ENCODE results near the gene SRGN. TPM values are rescaled to one million over a fixed set of nuclear protein-coding genes. Genes with fewer than 3 reads are reported as not detected.

The SRGN gene
- total RNA-seq, 4 donors from 2014 or later: 90.0 to 313 (median 105) TPM

DNA sequence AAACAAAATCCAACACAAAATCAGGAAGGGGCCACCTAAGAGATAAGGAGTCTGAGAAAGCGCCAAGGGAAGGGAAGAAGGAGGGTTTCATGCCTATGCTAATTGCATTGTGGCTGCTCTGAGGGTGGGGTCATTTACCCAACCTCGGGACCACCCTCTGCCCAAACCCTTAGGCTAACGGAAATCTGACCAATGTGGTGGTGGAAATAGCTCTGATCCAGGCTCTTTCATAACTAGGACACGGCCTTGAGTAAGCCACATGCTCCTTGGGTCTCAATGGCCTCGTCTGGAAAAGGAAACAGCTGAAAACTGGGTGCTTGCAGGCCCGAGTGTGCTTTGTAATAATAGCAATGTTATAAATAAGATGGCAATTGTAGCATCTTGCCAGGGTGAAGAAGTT is 14.9 kb upstream of the SRGN start:
- H3K4me1 ChIP-seq: no peaks in the 10 kb centered on the region
- TF ChIP-seq EP300 (IDR thresholded peaks at IDR 0.05): no peak
- TF ChIP-seq, protein P1, sequence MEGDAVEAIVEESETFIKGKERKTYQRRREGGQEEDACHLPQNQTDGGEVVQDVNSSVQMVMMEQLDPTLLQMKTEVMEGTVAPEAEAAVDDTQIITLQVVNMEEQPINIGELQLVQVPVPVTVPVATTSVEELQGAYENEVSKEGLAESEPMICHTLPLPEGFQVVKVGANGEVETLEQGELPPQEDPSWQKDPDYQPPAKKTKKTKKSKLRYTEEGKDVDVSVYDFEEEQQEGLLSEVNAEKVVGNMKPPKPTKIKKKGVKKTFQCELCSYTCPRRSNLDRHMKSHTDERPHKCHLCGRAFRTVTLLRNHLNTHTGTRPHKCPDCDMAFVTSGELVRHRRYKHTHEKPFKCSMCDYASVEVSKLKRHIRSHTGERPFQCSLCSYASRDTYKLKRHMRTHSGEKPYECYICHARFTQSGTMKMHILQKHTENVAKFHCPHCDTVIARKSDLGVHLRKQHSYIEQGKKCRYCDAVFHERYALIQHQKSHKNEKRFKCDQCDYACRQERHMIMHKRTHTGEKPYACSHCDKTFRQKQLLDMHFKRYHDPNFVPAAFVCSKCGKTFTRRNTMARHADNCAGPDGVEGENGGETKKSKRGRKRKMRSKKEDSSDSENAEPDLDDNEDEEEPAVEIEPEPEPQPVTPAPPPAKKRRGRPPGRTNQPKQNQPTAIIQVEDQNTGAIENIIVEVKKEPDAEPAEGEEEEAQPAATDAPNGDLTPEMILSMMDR (IDR thresholded peaks at IDR 0.05): no peak
- TF ChIP-seq POLR2A (IDR thresholded peaks at IDR 0.05): no peak
- H3K36me3 ChIP-seq: no peaks in the 10 kb centered on the region
- no peak overlapping the region for H3K27ac ChIP-seq
- no peaks in the 10 kb centered on the region for H3K9me3 ChIP-seq
- H3K4me3 ChIP-seq: no peak overlapping the region
- DNase-seq (ENCODE audit: low spot score in 2 of 2): no peak
- H3K27me3 ChIP-seq: no peaks in the 10 kb centered on the region
- 42 to 58% methylated on average over 6 of the region's 6 CpGs for WGBS, 2 donors

- H3K4me3 ChIP-seq: no peak overlapping the region
- H3K9me3 ChIP-seq: no peaks in the 10 kb centered on the region
- TF ChIP-seq EP300 (IDR thresholded peaks at IDR 0.05): no peak
- no peak for TF ChIP-seq POLR2A (IDR thresholded peaks at IDR 0.05)
- TF ChIP-seq, protein P1 (IDR thresholded peaks at IDR 0.05): no peak
- H3K36me3 ChIP-seq: no peaks in the 10 kb centered on the region
- 65 to 71% methylated on average over 8 of the region's 8 CpGs for WGBS, 2 donors
- no peak overlapping the region for H3K27ac ChIP-seq
- H3K4me1 ChIP-seq: no peaks in the 10 kb centered on the region
- no peaks in the 10 kb centered on the region for H3K27me3 ChIP-seq
- no peak for DNase-seq (ENCODE audit: low spot score in 2 of 2)
Measured at GRCh38 chr10:69073736-69074364, 14.1 kb upstream of the SRGN start.

DNA sequence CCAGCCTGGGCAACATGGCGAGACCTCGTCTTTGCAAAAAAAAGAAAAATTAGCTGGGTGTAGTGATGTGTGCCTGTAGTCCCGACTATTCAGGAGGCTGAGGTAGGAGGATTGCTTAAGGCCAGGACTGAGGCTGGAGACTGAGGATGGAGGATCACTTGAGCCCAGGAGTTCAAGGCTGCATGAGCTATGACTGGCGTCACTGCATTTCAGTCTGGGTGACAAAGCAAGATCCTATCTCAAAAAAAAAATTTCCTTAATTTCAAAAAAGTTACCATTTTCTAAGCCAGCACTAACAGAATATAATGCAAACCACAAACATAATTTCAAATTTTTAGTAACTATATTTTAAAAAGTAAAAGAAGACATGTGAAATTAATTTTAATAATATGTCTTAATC is 13.4 kb upstream of the SRGN start:
- H3K4me3 ChIP-seq: no peak overlapping the region
- H3K27me3 ChIP-seq: no peaks in the 10 kb centered on the region
- DNase-seq (ENCODE audit: low spot score in 2 of 2): no peak
- no peaks in the 10 kb centered on the region for H3K4me1 ChIP-seq
- TF ChIP-seq, protein P1 (IDR thresholded peaks at IDR 0.05): no peak
- TF ChIP-seq POLR2A (IDR thresholded peaks at IDR 0.05) (no peak), EP300 (IDR thresholded peaks at IDR 0.05) (no peak)
- H3K27ac ChIP-seq: no peak overlapping the region
- no peaks in the 10 kb centered on the region for H3K9me3 ChIP-seq
- WGBS, 2 donors: 94 to 95% methylated on average over 4 of the region's 4 CpGs
- H3K36me3 ChIP-seq: no peaks in the 10 kb centered on the region

DNA sequence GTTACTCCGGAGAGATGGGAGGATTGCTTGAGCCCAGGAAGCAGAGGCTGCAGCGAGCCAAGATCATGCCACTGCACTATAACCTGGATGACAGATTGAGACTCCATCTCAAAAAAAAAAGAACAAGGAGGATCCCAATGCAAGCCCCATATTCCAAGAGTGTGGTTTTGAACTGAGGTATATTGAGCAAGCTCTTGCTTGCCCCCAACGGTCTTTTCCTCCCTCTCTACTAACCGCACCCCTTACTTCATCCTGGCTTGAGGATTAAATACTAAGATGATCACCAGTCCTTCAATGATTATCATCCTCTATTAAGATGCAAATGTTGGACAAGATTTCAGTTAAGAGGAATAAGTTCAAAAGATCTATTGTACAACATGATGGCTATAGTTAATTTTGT is 12.5 kb upstream of the SRGN start:
- no peak overlapping the region for H3K4me3 ChIP-seq
- no peak for DNase-seq (ENCODE audit: low spot score in 2 of 2)
- no peaks in the 10 kb centered on the region for H3K9me3 ChIP-seq
- TF ChIP-seq EP300 (IDR thresholded peaks at IDR 0.05) (no peak), POLR2A (IDR thresholded peaks at IDR 0.05) (no peak)
- TF ChIP-seq, protein P1 (IDR thresholded peaks at IDR 0.05): no peak
- H3K4me1 ChIP-seq: no peaks in the 10 kb centered on the region
- H3K36me3 ChIP-seq: no peaks in the 10 kb centered on the region
- WGBS, 2 donors: 83 to 85% methylated on average over 4 of the region's 4 CpGs
- H3K27me3 ChIP-seq: no peaks in the 10 kb centered on the region
- H3K27ac ChIP-seq: no peak overlapping the region

GRCh38 chr10:69078311-69078710 is 9.6 kb upstream of the SRGN start:
- WGBS, 2 donors: 74 to 81% methylated on average over 2 of the region's 2 CpGs
- Histone ChIP-seq H3K27me3 (no peaks in the 10 kb centered on the region), H3K4me1 (no peaks in the 10 kb centered on the region), H3K27ac (no peak overlapping the region), H3K4me3 (no peak overlapping the region), H3K36me3 (no peaks in the 10 kb centered on the region), H3K9me3 (no peaks in the 10 kb centered on the region)
- no peak for DNase-seq (ENCODE audit: low spot score in 2 of 2)
- TF ChIP-seq EP300 (IDR thresholded peaks at IDR 0.05): no peak
- TF ChIP-seq, protein P1 (IDR thresholded peaks at IDR 0.05): no peak
- TF ChIP-seq POLR2A (IDR thresholded peaks at IDR 0.05): no peak

All from tibial nerve (tissue), 4 donors.